ENCODE data around the gene CLDN11. TPM values are rescaled to one million over a fixed set of nuclear protein-coding genes. Genes with fewer than 3 reads are reported as not detected.

The CLDN11 gene
- 0.98 TPM in 1 of 2 replicates, not detected in the other for polyA plus RNA-seq
- 0.23 TPM in 1 of 2 replicates, not detected in the other for polyA minus RNA-seq

GRCh38 chr3:170418422-170419398 lies at the start of gene CLDN11:
Gene CLDN11, plus strand, starts transcription at chr3:170418868. Its CDS starts 199 bp downstream, at chr3:170419067.
- Histone ChIP-seq H3K4me3 (ENCODE audit: low read length) (peak within 1 kb of the TSS; percentile 62), H3K79me2 (replicated peaks; ENCODE audit: insufficient read depth, low read length) (no peaks in the 10 kb centered on the region), H3F3A (ENCODE audit: insufficient read depth, low read length, poor library complexity, severe bottlenecking) (no peaks in the 10 kb centered on the region), H3K36me3 (ENCODE audit: insufficient read depth, low read length) (no peaks in the 10 kb centered on the region), H3K9ac (ENCODE audit: low read length) (no peak within 1 kb of the TSS), H3K9me3 (ENCODE audit: low read length) (no peaks in the 10 kb centered on the region), H2AFZ (ENCODE audit: low read depth, low read length) (no peak within 1 kb of the TSS), H3K27ac (ENCODE audit: low read length) (no peak within 1 kb of the TSS), H3K9me2 (ENCODE audit: insufficient read depth, low read length) (no peaks in the 10 kb centered on the region), H3K27me3 (ENCODE audit: insufficient read depth, low read depth, low read length) (peaks cover 42% of the 10 kb centered on the region), H3K4me2 (ENCODE audit: low read length) (peak within 1 kb of the TSS; percentile 28), H4K20me1 (ENCODE audit: insufficient read depth) (no peaks in the 10 kb centered on the region)
- TF ChIP-seq REST (IDR thresholded peaks at IDR 0.05; ENCODE audit: borderline replicate concordance): no peak
- TF ChIP-seq MXI1 (conservative IDR thresholded peaks at IDR 0.05; ENCODE audit: poor library complexity, severe bottlenecking): peak; percentile 18
- TF ChIP-seq EZH2 (IDR thresholded peaks at IDR 0.05; ENCODE audit: borderline replicate concordance, insufficient read depth, low read length, poor library complexity, severe bottlenecking): no peak

GRCh38 chr3:170368921-170369320 lies 49.7 kb upstream of the CLDN11 start:
- H3K4me2 ChIP-seq (ENCODE audit: low read length): no peak overlapping the region

More at GRCh38 chr3:170368921-170369320, 49.7 kb upstream of the CLDN11 start:
- no peaks in the 10 kb centered on the region for H3K9me2 ChIP-seq (ENCODE audit: insufficient read depth, low read length)
- no peak overlapping the region for H3K4me3 ChIP-seq (ENCODE audit: low read length)
- no peaks in the 10 kb centered on the region for H3K27me3 ChIP-seq (ENCODE audit: insufficient read depth, low read depth, low read length)
- no peaks in the 10 kb centered on the region for H4K20me1 ChIP-seq (ENCODE audit: insufficient read depth)
- peaks cover 43% of the 10 kb centered on the region for H3K79me2 ChIP-seq (replicated peaks; ENCODE audit: insufficient read depth, low read length)
- H3K9me3 ChIP-seq (ENCODE audit: low read length): no peaks in the 10 kb centered on the region
- H3K27ac ChIP-seq (ENCODE audit: low read length): no peak overlapping the region
- H3K36me3 ChIP-seq (ENCODE audit: insufficient read depth, low read length): peaks cover 6% of the 10 kb centered on the region
- no peak overlapping the region for H2AFZ ChIP-seq (ENCODE audit: low read depth, low read length)
- TF ChIP-seq RAD21 (conservative IDR thresholded peaks at IDR 0.05) (no peak), EP300 (conservative IDR thresholded peaks at IDR 0.05; ENCODE audit: poor library complexity, severe bottlenecking) (no peak), SMC3 (conservative IDR thresholded peaks at IDR 0.05; ENCODE audit: poor library complexity) (no peak), POLR2AphosphoS5 (IDR thresholded peaks at IDR 0.05) (no peak), CTCF (IDR thresholded peaks at IDR 0.05; ENCODE audit: poor library complexity, severe bottlenecking) (no peak), EZH2 (IDR thresholded peaks at IDR 0.05; ENCODE audit: borderline replicate concordance, insufficient read depth, low read length, poor library complexity, severe bottlenecking) (no peak), TAF1 (IDR thresholded peaks at IDR 0.05; ENCODE audit: low read depth) (no peak), MXI1 (conservative IDR thresholded peaks at IDR 0.05; ENCODE audit: poor library complexity, severe bottlenecking) (no peak)
- H3F3A ChIP-seq (ENCODE audit: insufficient read depth, low read length, poor library complexity, severe bottlenecking): no peaks in the 10 kb centered on the region
- H3K9ac ChIP-seq (ENCODE audit: low read length): no peak overlapping the region
